Naive thymus-derived CD4-positive, alpha-beta T cell (primary cell): ENCODE measurements around the gene DLG2. TPM values are rescaled to one million over a fixed set of nuclear protein-coding genes. Genes with fewer than 3 reads are reported as not detected.
"Not testable (repeated sequence)": the region's sequence is repeated elsewhere in the genome, so short reads cannot be mapped to it uniquely, and the experiment has no call there.

Source experiments
- ATAC-seq: fragments of 150-1000 bp; cut with Tn5 transposase; 2 replicates; pipeline ENCODE4 v1.10.0; 2021; ENCODE audit warnings: mild to moderate bottlenecking, moderate library complexity
- CTCF ChIA-PET: fragments of 350-600 bp; sonication (Branson Sonifier 250); formaldehyde crosslinking; loops from one replicate; lab custom pipeline; 2021; ENCODE audit warnings: antibody characterized with exemption; lab: Charles Lee
- POLR2A ChIA-PET: fragments of 350-600 bp; sonication (Branson Sonifier 250); formaldehyde crosslinking; loops from one replicate; lab custom pipeline; 2021; ENCODE audit warnings: antibody characterized with exemption, inconsistent platforms; lab: Charles Lee
- DNase-seq, 9 donors: peaks; one replicate each; pipeline versions ENCODE4 v3.0.0 to v3.0.0-alpha.2; 2020 to 2022; ENCODE audit warnings: mixed read lengths in 1 of 9
- H3K27ac ChIP-seq: one replicate; pipeline ENCODE4 v1.7.0; 2013; ENCODE audit warnings: mild to moderate bottlenecking, low read depth, low read length, moderate library complexity
- H3K27me3 ChIP-seq, 2 donors: one replicate each; pipeline ENCODE4 v1.7.0; 2013; ENCODE audit warnings: low read length in 2 of 2, mild to moderate bottlenecking in 2 of 2, moderate library complexity in 2 of 2; ENCODE audit not compliant: control insufficient read depth in 2 of 2, insufficient read depth in 2 of 2
- H3K36me3 ChIP-seq, 3 experiments: 1 replicate in 2 of 3; 2 replicates in 1 of 3; pipeline ENCODE4 v1.7.0; 2013; ENCODE audit warnings: low read length in 3 of 3, mild to moderate bottlenecking in 3 of 3, moderate library complexity in 1 of 3; ENCODE audit not compliant: insufficient read depth in 3 of 3, control insufficient read depth in 2 of 3
- H3K4me1 ChIP-seq, 2 donors: one replicate each; pipeline ENCODE4 v1.7.0; 2013; ENCODE audit warnings: low read length in 2 of 2, mild to moderate bottlenecking in 2 of 2, moderate library complexity in 1 of 2; ENCODE audit not compliant: control insufficient read depth in 2 of 2, insufficient read depth in 2 of 2
- H3K4me3 ChIP-seq: 2 replicates; pipeline ENCODE4 v1.7.0; 2013; ENCODE audit warnings: mild to moderate bottlenecking, low read length
- H3K9me3 ChIP-seq, 3 experiments: 1 replicate in 2 of 3; 2 replicates in 1 of 3; pipeline ENCODE4 v1.7.0; 2013; ENCODE audit warnings: low read length in 3 of 3; ENCODE audit not compliant: control insufficient read depth in 2 of 3
- H3K27ac Mint-ChIP-seq, 9 donors: one replicate each; pipeline ENCODE4 v1.8.0; 2020 to 2022; ENCODE audit warnings: mixed read lengths in 9 of 9, mild to moderate bottlenecking in 8 of 9, moderate library complexity in 5 of 9, inconsistent platforms in 2 of 9
- H3K27me3 Mint-ChIP-seq, 5 donors: one replicate each; pipeline ENCODE4 v1.8.0; 2021 to 2022; ENCODE audit warnings: mixed read lengths in 5 of 5, mild to moderate bottlenecking in 1 of 5
- H3K36me3 Mint-ChIP-seq, 5 donors: one replicate each; pipeline ENCODE4 v1.8.0; 2020 to 2022; ENCODE audit warnings: mixed read lengths in 5 of 5, mild to moderate bottlenecking in 3 of 5, inconsistent platforms in 1 of 5
- H3K4me1 Mint-ChIP-seq, 7 donors: one replicate each; pipeline ENCODE4 v1.8.0; 2020 to 2022; ENCODE audit warnings: mixed read lengths in 7 of 7, mild to moderate bottlenecking in 3 of 7, inconsistent platforms in 1 of 7
- H3K4me3 Mint-ChIP-seq, 10 donors: one replicate each; pipeline ENCODE4 v1.8.0; 2020 to 2022; ENCODE audit warnings: mild to moderate bottlenecking in 10 of 10, mixed read lengths in 10 of 10, moderate library complexity in 6 of 10, inconsistent platforms in 2 of 10
- H3K9me3 Mint-ChIP-seq, 11 donors: one replicate each; pipeline ENCODE4 v1.8.0; 2020 to 2022; ENCODE audit warnings: mixed read lengths in 11 of 11, mild to moderate bottlenecking in 4 of 11, inconsistent platforms in 1 of 11, moderate library complexity in 1 of 11
- intact Hi-C, 2 donors: fragments of 100-400 bp; cut with micrococcal nuclease; formaldehyde crosslinking; loops; one replicate each; pipeline ENCODE4 v1.15.1; 2023
- polyA plus RNA-seq, 2 donors: library from polyadenylated mRNA; unstranded; fragments of 300-500 nt; fragmentation: Illumina TruSeq; gene quantifications; one replicate each; pipeline ENCODE4 v1.2.3, GENCODE V29; 2021
- total RNA-seq, 6 experiments: library from RNA in 5 of 6; stranded (reverse) in 5 of 6; gene quantifications; 1 replicate in 5 of 6; 2 replicates in 1 of 6; pipeline ENCODE4 v1.2.3 and lab custom pipeline; 2021 to 2026

The DLG2 gene
- total and polyA plus RNA-seq, 7 experiments from 2014 or later = 0.64 to 6.1 (median 3.7) TPM

- H3K36me3 ChIP-seq, H3K4me3 ChIP-seq, intact Hi-C loops, H3K9me3 Mint-ChIP-seq, H3K4me1 Mint-ChIP-seq, H3K36me3 Mint-ChIP-seq, ATAC-seq, H3K9me3 ChIP-seq, DNase-seq, H3K27ac Mint-ChIP-seq, H3K27ac ChIP-seq, CTCF ChIA-PET, H3K4me1 ChIP-seq, H3K4me3 Mint-ChIP-seq, H3K27me3 ChIP-seq: not testable (repeated sequence)
- POLR2A ChIA-PET = interaction anchor here (1.5 kb wide), 1 partner anchor 13 kb away, joined by 3 read pairs; no protein-coding TSS in a partner anchor
- H3K27me3 Mint-ChIP-seq = peaks cover 0 to 14% (median 5%) of the 10 kb centered on the region in 5 donors
Measured at GRCh38 chr11:83587797-83588196, 2039.3 kb downstream of the DLG2 start.

DNA sequence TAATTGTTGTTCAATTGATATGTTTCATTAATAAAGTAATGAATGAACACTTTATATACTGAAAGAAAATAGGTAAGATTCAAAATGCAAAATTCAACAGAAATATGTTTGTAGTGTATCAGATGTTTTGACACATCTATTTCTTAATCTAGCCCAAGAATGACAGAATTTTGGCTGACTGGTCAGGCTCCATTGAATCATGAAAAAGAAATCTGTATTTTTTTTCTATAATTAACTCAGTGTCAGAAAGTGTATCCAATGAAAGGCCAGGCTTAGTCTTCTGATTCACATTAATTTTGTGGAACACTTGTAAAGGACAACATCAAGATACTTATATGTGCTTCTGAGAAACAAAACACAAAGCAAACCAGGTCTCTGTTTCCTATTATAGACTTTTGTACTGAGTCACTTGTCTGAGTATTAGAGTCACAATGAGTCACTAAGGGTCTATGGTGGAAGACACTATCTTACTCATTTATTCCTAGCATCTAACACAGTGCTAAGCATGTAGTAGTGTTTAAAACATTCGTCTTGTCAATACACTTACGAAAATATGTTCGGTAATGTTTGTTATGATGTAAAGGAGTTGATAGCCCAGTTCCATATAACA is 2043.3 kb downstream of the DLG2 start:
- Mint-ChIP-seq H3K4me1 (no peaks in the 10 kb centered on the region), H3K4me3 (no peak overlapping the region), H3K27me3 (peaks cover 0 to 18% (median 5%) of the 10 kb centered on the region in 5 donors), H3K27ac (no peak overlapping the region), H3K36me3 (no peaks in the 10 kb centered on the region), H3K9me3 (peaks cover 0 to 4% (median 0%) of the 10 kb centered on the region in 11 donors)
- DNase-seq (no peak), ATAC-seq (no peak)
- H3K27me3 ChIP-seq = no peaks in the 10 kb centered on the region
- H3K4me3 ChIP-seq = no peak overlapping the region
- intact Hi-C loops = no loop called here
- POLR2A ChIA-PET = no interaction called here
- H3K4me1 ChIP-seq = no peaks in the 10 kb centered on the region
- H3K27ac ChIP-seq = no peak overlapping the region
- H3K9me3 ChIP-seq = no peaks in the 10 kb centered on the region
- H3K36me3 ChIP-seq = no peaks in the 10 kb centered on the region
- CTCF ChIA-PET = no interaction called here

DNA sequence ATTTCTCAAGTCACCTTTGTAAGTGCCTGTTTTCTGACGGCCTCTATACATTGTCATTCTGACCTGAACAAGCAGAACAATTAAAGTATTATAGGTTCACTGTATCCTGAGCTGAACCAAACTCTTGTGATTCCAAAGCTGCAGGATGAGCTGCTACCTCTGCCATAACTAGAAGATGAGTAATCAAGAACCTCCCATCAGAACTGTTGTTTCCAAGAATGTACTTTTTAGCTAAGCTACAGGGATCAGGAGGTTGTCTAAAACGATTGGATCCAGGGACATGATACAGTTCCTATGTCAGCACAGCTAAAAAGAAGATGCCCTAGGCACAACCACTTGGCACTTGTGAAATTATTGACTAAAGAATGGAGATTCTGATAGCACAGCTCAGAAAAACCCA is 2052.6 kb downstream of the DLG2 start:
- no peaks in the 10 kb centered on the region for H3K9me3 ChIP-seq
- no peaks in the 10 kb centered on the region for H3K36me3 Mint-ChIP-seq
- no peak overlapping the region for H3K27ac Mint-ChIP-seq
- H3K27me3 ChIP-seq = no peaks in the 10 kb centered on the region
- DNase-seq (no peak), ATAC-seq (no peak)
- H3K4me3 Mint-ChIP-seq = no peak overlapping the region
- H3K4me3 ChIP-seq = no peak overlapping the region
- CTCF ChIA-PET = no interaction called here
- no peaks in the 10 kb centered on the region for H3K36me3 ChIP-seq
- H3K27me3 Mint-ChIP-seq = peaks cover 0 to 12% (median 7%) of the 10 kb centered on the region in 5 donors
- POLR2A ChIA-PET = interaction anchor here (1.5 kb wide), 1 partner anchor 13 kb away, joined by 3 read pairs; no protein-coding TSS in a partner anchor
- H3K27ac ChIP-seq = no peak overlapping the region
- H3K9me3 Mint-ChIP-seq = no peaks in the 10 kb centered on the region
- intact Hi-C loops = no loop called here
- no peaks in the 10 kb centered on the region for H3K4me1 ChIP-seq
- H3K4me1 Mint-ChIP-seq = no peaks in the 10 kb centered on the region

- H3K27ac ChIP-seq = no peak overlapping the region
- no peaks in the 10 kb centered on the region for H3K4me1 ChIP-seq
- no peak for ATAC-seq
- no peaks in the 10 kb centered on the region for H3K27me3 ChIP-seq
- CTCF ChIA-PET = no interaction called here
- H3K27me3 Mint-ChIP-seq = peaks cover 0 to 19% (median 16%) of the 10 kb centered on the region in 5 donors
- no peaks in the 10 kb centered on the region for H3K4me1 Mint-ChIP-seq
- intact Hi-C loops = no loop called here
- no peak overlapping the region for H3K4me3 Mint-ChIP-seq
- DNase-seq = no peak
- no peaks in the 10 kb centered on the region for H3K9me3 ChIP-seq
- H3K4me3 ChIP-seq = no peak overlapping the region
- no peaks in the 10 kb centered on the region for H3K36me3 Mint-ChIP-seq
- no peak overlapping the region for H3K27ac Mint-ChIP-seq
- POLR2A ChIA-PET = no interaction called here
- H3K36me3 ChIP-seq = no peaks in the 10 kb centered on the region
- H3K9me3 Mint-ChIP-seq = peaks cover 0 to 3% (median 0%) of the 10 kb centered on the region in 11 donors
Measured at GRCh38 chr11:83572581-83573496, 2054.3 kb downstream of the DLG2 start.

GRCh38 chr11:83571302-83571701 is 2055.8 kb downstream of the DLG2 start:
- Mint-ChIP-seq H3K9me3 (peaks cover 0 to 6% (median 0%) of the 10 kb centered on the region in 11 donors), H3K4me3 (no peak overlapping the region)

GRCh38 chr11:83569134-83569805 is 2057.9 kb downstream of the DLG2 start:
- peaks cover 0 to 28% (median 18%) of the 10 kb centered on the region in 5 donors for H3K27me3 Mint-ChIP-seq
- ChIA-PET POLR2A (no interaction called here), CTCF (no interaction called here)
- H3K4me3 ChIP-seq = no peak overlapping the region
- no peaks in the 10 kb centered on the region for H3K4me1 Mint-ChIP-seq
- no peak for ATAC-seq
- no peak for DNase-seq
- no peaks in the 10 kb centered on the region for H3K27me3 ChIP-seq
- no peaks in the 10 kb centered on the region for H3K4me1 ChIP-seq
- H3K27ac Mint-ChIP-seq = no peak overlapping the region
- no peaks in the 10 kb centered on the region for H3K9me3 ChIP-seq
- intact Hi-C loops = no loop called here
- no peaks in the 10 kb centered on the region for H3K36me3 ChIP-seq
- no peaks in the 10 kb centered on the region for H3K36me3 Mint-ChIP-seq
- H3K27ac ChIP-seq = no peak overlapping the region
- no peak overlapping the region for H3K4me3 Mint-ChIP-seq
- H3K9me3 Mint-ChIP-seq = peaks cover 0 to 6% (median 0%) of the 10 kb centered on the region in 11 donors

More at GRCh38 chr11:83571302-83571701, 2055.8 kb downstream of the DLG2 start:
- H3K27ac Mint-ChIP-seq = no peak overlapping the region
- no peaks in the 10 kb centered on the region for H3K9me3 ChIP-seq
- no peaks in the 10 kb centered on the region for H3K27me3 ChIP-seq
- no peaks in the 10 kb centered on the region for H3K36me3 Mint-ChIP-seq
- H3K4me1 Mint-ChIP-seq = no peaks in the 10 kb centered on the region
- no peak overlapping the region for H3K27ac ChIP-seq
- no peak for ATAC-seq
- no peak overlapping the region for H3K4me3 ChIP-seq
- no peak for DNase-seq
- intact Hi-C loops = no loop called here
- H3K36me3 ChIP-seq = no peaks in the 10 kb centered on the region
- H3K4me1 ChIP-seq = no peaks in the 10 kb centered on the region
- H3K27me3 Mint-ChIP-seq = peaks cover 0 to 22% (median 18%) of the 10 kb centered on the region in 5 donors
- ChIA-PET CTCF (no interaction called here), POLR2A (no interaction called here)
